T-helper 2 cell treated with Interferon-gamma antibody and Interleukin-4, amounts not matched to agents 5 μg/mL and 100 μg/mL, for 36 hours (primary cell): Measurements from ENCODE around the gene SH3RF2.
"Not testable (repeated sequence)": the region's sequence is repeated elsewhere in the genome, so short reads cannot be mapped to it uniquely, and the experiment has no call there.

ENCODE experiments used
- DNase-seq: peaks from one replicate; pipeline ENCODE4 v3.0.0; 2021; ENCODE audit warnings: low spot score
- H3K27ac Mint-ChIP-seq: one replicate; pipeline ENCODE4 v1.8.0; 2021; ENCODE audit warnings: mild to moderate bottlenecking, mixed read lengths
- H3K27me3 Mint-ChIP-seq: one replicate; pipeline ENCODE4 v1.8.0; 2021; ENCODE audit warnings: low read depth, mixed read lengths
- H3K36me3 Mint-ChIP-seq: one replicate; pipeline ENCODE4 v1.8.0; 2021; ENCODE audit warnings: low read depth, mixed read lengths
- H3K4me1 Mint-ChIP-seq: one replicate; pipeline ENCODE4 v1.8.0; 2021; ENCODE audit warnings: low read depth, mixed read lengths
- H3K4me3 Mint-ChIP-seq: one replicate; pipeline ENCODE4 v1.8.0; 2022; ENCODE audit warnings: mild to moderate bottlenecking, moderate library complexity, mixed read lengths
- H3K9me3 Mint-ChIP-seq: one replicate; pipeline ENCODE4 v1.8.0; 2021; ENCODE audit warnings: mixed read lengths

SH3RF2 gene

DNA sequence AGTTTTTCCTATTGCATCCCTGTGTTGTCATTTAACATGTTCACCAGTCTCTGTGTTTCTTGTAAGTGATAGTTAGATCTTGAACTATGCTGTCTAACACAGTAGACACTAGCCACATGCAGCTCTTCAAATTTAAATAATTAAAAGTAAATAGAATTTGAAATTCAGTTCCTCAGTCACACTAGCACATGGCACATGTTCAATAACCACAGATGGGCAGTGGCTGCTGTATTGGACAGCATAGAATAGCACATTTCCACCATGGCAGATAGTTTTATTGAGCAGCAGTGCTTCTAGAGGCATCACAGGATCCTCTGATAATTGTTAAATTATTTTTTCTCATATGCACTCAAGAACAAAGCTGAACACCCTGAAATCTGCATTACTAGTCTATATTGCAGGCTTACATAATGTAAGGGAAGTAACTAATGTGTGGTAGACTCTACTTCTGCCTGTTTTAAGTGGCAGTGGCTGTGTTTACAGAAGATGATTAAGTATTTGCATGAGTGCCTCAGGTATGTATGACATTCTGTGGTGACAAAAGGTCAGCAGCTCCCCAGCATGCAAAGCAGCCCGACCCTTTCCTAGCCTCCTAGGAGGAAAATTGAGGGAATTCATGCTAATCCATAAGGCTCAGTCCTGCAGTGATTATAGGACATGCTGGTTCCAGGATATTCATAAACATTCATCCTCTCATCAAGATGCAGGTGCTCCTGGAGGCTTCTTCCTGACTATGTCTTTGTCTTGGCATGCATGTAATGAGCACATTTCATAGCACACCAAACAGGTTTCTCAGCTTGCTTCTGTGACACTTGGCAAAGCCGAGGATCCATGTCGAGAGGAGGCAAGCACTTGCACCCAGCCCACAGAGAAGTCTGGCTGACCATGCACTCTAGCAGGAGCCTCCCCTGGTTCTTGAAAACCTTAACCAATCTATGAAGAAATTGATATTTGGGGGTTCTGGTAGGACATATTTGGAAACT, 45.5 kb downstream of the SH3RF2 start:
- Mint-ChIP-seq H3K4me3 (no peak overlapping the region), H3K9me3 (no peaks in the 10 kb centered on the region), H3K4me1 (no peaks in the 10 kb centered on the region), H3K36me3 (no peaks in the 10 kb centered on the region), H3K27ac (no peak overlapping the region), H3K27me3 (peaks cover 7% of the 10 kb centered on the region)
- no peak for DNase-seq

GRCh38 chr5:145982572-145983318, 46.4 kb downstream of the SH3RF2 start:
- Mint-ChIP-seq H3K36me3 (no peaks in the 10 kb centered on the region), H3K27me3 (peaks cover 7% of the 10 kb centered on the region), H3K4me1 (no peaks in the 10 kb centered on the region), H3K4me3 (no peak overlapping the region), H3K9me3 (no peaks in the 10 kb centered on the region), H3K27ac (no peak overlapping the region)
- no peak for DNase-seq

DNA sequence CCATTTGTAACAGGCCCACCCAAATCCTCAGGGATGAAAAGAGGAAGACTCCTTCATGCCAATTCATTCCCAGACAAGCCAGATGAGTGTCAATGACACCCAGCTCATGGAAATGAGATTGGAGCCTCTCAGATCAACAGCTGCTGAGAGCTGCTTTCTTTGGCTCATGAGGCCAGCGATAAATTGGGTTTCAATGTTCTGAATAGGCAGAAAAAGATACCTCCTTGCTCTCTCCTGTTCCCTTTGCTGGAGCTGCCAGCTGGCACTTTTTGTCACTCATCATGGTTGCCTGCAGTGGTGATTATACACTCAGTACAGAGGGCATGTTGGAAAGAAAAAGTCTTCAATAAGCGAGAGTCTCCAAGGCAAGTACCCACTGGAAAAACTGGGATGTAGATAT, 47.1 kb downstream of the SH3RF2 start:
- no peak for DNase-seq
- no peak overlapping the region for H3K4me3 Mint-ChIP-seq
- peaks cover 7% of the 10 kb centered on the region for H3K27me3 Mint-ChIP-seq
- H3K9me3 Mint-ChIP-seq, result no peaks in the 10 kb centered on the region
- H3K36me3 Mint-ChIP-seq, result no peaks in the 10 kb centered on the region
- no peaks in the 10 kb centered on the region for H3K4me1 Mint-ChIP-seq
- H3K27ac Mint-ChIP-seq, result no peak overlapping the region

DNA sequence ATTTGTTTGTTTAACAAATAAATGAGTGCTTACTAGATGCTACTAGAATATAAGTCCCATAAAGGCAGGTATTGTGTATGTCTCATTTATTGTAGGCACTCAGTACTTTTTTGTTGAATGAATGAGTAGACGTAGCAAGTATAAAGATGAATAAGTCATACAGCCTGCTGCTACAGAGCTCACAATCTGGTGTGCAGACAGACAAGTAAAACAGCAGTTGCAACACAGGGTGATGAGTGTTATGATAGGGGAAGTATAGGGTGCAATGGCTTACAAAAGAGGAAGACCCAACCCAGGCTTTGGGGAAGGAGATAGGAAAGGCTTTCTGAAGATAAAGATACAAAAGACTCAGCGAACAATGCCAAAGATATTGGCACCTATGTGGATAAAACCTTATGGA, 47.7 kb downstream of the SH3RF2 start:
- Mint-ChIP-seq H3K9me3 (no peaks in the 10 kb centered on the region), H3K4me1 (no peaks in the 10 kb centered on the region), H3K27ac (no peak overlapping the region), H3K4me3 (no peak overlapping the region), H3K36me3 (no peaks in the 10 kb centered on the region), H3K27me3 (peaks cover 9% of the 10 kb centered on the region)
- no peak for DNase-seq

DNA sequence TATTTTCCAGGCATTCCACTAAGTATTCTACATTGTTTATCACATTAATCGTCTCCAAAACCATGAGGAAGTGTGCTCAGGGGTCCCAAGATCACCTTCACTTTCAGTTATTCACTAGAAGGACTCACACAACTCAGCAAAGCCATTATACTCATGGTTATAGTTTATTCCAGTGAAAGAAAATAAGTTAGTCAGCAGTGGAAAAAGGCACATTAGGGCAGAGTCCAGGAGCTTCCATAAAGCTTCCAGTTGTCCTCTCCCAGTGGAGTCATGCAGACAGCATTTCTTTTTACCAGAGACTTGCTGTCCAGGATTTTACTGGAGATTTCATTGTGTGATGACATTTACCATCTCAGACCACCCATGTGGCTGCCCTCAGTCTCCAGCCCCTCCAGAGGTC, 51.5 kb downstream of the SH3RF2 start:
- no peaks in the 10 kb centered on the region for H3K36me3 Mint-ChIP-seq
- no peaks in the 10 kb centered on the region for H3K4me1 Mint-ChIP-seq
- H3K27me3 Mint-ChIP-seq, result peaks cover 8% of the 10 kb centered on the region
- DNase-seq, result no peak
- no peak overlapping the region for H3K27ac Mint-ChIP-seq
- H3K9me3 Mint-ChIP-seq, result no peaks in the 10 kb centered on the region
- no peak overlapping the region for H3K4me3 Mint-ChIP-seq

GRCh38 chr5:145988993-145989392, 52.6 kb downstream of the SH3RF2 start:
- no peak for DNase-seq
- Mint-ChIP-seq H3K4me1 (no peaks in the 10 kb centered on the region), H3K9me3 (peaks cover 4% of the 10 kb centered on the region), H3K27me3 (peaks cover 8% of the 10 kb centered on the region), H3K36me3 (no peaks in the 10 kb centered on the region), H3K27ac (no peak overlapping the region), H3K4me3 (no peak overlapping the region)

DNA sequence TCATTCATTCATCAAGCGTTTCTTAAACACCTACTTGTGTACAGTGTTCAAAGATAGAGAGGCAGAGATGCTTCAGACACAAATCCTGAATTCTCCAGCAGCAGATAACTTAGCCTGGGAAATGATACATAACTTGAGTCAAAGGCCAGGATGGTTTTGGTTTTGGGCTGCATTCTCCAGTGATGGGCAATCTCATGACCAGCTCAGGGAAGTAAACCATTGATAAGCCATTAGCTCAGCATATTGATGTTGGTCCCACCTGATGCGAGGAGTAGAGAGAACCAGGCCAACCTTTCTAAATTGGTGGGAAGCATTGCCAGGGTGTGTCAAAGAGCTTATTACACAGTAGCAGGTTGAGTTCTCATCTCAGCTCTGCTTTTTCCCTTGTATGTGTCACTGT, 53.0 kb downstream of the SH3RF2 start:
- no peak overlapping the region for H3K27ac Mint-ChIP-seq
- DNase-seq, result no peak
- peaks cover 8% of the 10 kb centered on the region for H3K27me3 Mint-ChIP-seq
- no peaks in the 10 kb centered on the region for H3K36me3 Mint-ChIP-seq
- peaks cover 8% of the 10 kb centered on the region for H3K9me3 Mint-ChIP-seq
- no peak overlapping the region for H3K4me3 Mint-ChIP-seq
- no peaks in the 10 kb centered on the region for H3K4me1 Mint-ChIP-seq

- H3K9me3 Mint-ChIP-seq, result peaks cover 8% of the 10 kb centered on the region
- DNase-seq, result no peak
- H3K27ac Mint-ChIP-seq, result no peak overlapping the region
- H3K36me3 Mint-ChIP-seq, result no peaks in the 10 kb centered on the region
- H3K4me1 Mint-ChIP-seq, result no peaks in the 10 kb centered on the region
- no peak overlapping the region for H3K4me3 Mint-ChIP-seq
- peaks cover 7% of the 10 kb centered on the region for H3K27me3 Mint-ChIP-seq
Measured at GRCh38 chr5:145990170-145990569, 53.8 kb downstream of the SH3RF2 start.

DNA sequence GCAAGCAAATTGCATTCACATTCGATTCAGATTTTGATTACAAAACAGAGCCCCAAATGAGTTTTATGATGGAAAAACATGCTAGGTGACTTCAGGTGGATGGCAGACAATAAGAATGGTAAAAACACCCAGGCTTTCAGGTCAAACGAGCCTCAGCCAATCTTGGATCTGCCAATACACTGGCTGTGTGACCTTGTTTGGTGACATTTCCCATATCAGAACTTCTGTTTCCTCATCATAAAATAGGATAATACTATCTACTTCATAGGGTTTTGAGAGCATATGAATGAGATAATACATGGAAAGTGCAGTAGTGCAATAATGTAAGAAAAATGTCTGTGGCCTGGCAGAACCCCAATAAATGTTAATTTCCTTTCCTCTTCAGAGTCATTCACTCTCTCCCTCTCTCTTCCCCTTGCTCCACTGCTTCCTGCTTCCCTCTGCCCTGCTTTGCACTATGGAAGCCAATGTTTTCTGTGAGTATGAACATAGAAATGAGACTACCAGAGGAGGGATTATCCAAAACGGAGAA, 54.7 kb downstream of the SH3RF2 start:
- Mint-ChIP-seq H3K4me3 (no peak overlapping the region), H3K27ac (no peak overlapping the region), H3K36me3 (no peaks in the 10 kb centered on the region), H3K9me3 (peaks cover 8% of the 10 kb centered on the region), H3K27me3 (peaks cover 4% of the 10 kb centered on the region), H3K4me1 (no peaks in the 10 kb centered on the region)
- DNase-seq, result no peak

GRCh38 chr5:145993538-145993937, 57.2 kb downstream of the SH3RF2 start:
- H3K9me3 Mint-ChIP-seq, H3K27ac Mint-ChIP-seq, H3K4me3 Mint-ChIP-seq, H3K27me3 Mint-ChIP-seq, H3K36me3 Mint-ChIP-seq, DNase-seq, H3K4me1 Mint-ChIP-seq: not testable (repeated sequence)

DNA sequence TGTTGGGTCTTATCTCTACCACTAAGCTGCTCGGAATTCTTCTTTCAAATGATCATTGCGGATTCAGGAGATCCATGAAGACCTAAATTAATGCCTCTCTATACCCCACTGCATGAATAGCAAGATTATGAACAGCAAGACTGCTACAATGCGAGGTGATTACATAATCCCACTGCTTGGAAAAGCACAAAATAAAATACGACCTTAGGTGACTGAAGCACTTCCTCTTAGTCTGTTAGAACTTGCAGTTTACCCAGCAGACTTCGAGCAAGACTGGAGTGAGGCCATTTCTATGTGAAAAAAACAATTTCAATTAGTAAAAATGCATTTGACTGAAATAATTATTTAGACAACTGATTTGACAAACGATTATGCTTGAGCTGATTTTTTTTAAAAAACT, 59.8 kb downstream of the SH3RF2 start:
- peaks cover 8% of the 10 kb centered on the region for H3K9me3 Mint-ChIP-seq
- DNase-seq, result no peak
- peaks cover 3% of the 10 kb centered on the region for H3K4me1 Mint-ChIP-seq
- H3K27me3 Mint-ChIP-seq, result peaks cover 4% of the 10 kb centered on the region
- no peaks in the 10 kb centered on the region for H3K36me3 Mint-ChIP-seq
- H3K27ac Mint-ChIP-seq, result no peak overlapping the region
- H3K4me3 Mint-ChIP-seq, result no peak overlapping the region

DNA sequence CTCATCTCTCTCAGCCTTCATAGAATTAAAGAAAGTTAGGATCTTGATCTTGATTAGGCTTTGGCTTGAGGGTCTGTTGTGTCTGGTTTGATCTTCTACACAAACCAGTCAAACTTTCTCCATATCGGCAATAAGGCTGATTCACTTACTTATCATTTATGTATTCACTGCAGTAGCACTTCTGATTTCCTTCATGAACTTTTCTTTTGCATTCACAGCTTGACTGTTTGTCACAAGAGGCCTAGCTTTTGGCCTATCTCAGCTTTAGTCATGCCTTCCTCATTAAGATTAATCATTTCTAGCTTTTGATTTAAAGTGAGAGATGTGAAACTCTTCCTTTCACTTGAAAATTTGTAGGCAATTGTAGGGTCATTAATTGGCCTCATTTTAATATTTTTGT, 62.8 kb downstream of the SH3RF2 start:
- no peak for DNase-seq
- Mint-ChIP-seq H3K27ac (no peak overlapping the region), H3K4me3 (no peak overlapping the region), H3K9me3 (peaks cover 2% of the 10 kb centered on the region), H3K4me1 (peaks cover 3% of the 10 kb centered on the region), H3K36me3 (no peaks in the 10 kb centered on the region), H3K27me3 (peaks cover 10% of the 10 kb centered on the region)

- Mint-ChIP-seq H3K27ac (no peak overlapping the region), H3K27me3 (peaks cover 10% of the 10 kb centered on the region), H3K4me3 (no peak overlapping the region), H3K36me3 (no peaks in the 10 kb centered on the region), H3K4me1 (peaks cover 3% of the 10 kb centered on the region), H3K9me3 (no peaks in the 10 kb centered on the region)
- DNase-seq, result no peak
Measured at GRCh38 chr5:146000072-146000471, 63.7 kb downstream of the SH3RF2 start.

GRCh38 chr5:146001544-146002190, 65.3 kb downstream of the SH3RF2 start:
- Mint-ChIP-seq H3K4me1 (peaks cover 3% of the 10 kb centered on the region), H3K4me3 (no peak overlapping the region), H3K36me3 (no peaks in the 10 kb centered on the region), H3K27me3 (peaks cover 10% of the 10 kb centered on the region), H3K9me3 (no peaks in the 10 kb centered on the region), H3K27ac (no peak overlapping the region)
- DNase-seq, result no peak
